Measurements from ENCODE around the gene ZNRD2.

The ZNRD2 gene

GRCh38 chr11:65557280-65558001 is 12.8 kb upstream of the ZNRD2 start:
- peak overlapping the region; percentile 8 to 11 for H3K9ac ChIP-seq (ENCODE audit: low read depth in 1 of 2, low read length in 2 of 2)
- H3K36me3 ChIP-seq (ENCODE audit: control insufficient read depth in 1 of 2, insufficient read depth in 2 of 2, low read length in 2 of 2), result no peaks in the 10 kb centered on the region
- peak overlapping the region; percentile 26 to 54 for H3K4me3 ChIP-seq (ENCODE audit: low read depth in 1 of 2, low read length in 2 of 2)
- H3K27ac ChIP-seq (ENCODE audit: low read depth, low read length), result peak overlapping the region; percentile 49
- peaks cover 40 to 50% of the 10 kb centered on the region in 2 donors for H3K4me1 ChIP-seq (ENCODE audit: control insufficient read depth in 1 of 2, insufficient read depth in 2 of 2, low read length in 2 of 2)
- no peaks in the 10 kb centered on the region for H3K27me3 ChIP-seq (ENCODE audit: control insufficient read depth in 1 of 2, insufficient read depth in 2 of 2, low read length in 2 of 2)
- no peaks in the 10 kb centered on the region for H3K9me3 ChIP-seq (ENCODE audit: control insufficient read depth in 1 of 2, low read length in 2 of 2)

GRCh38 chr11:65558002-65558929 is 12.0 kb upstream of the ZNRD2 start, which contains the start of gene LTBP3:
Gene LTBP3 (minus strand): TSS chr11:65558359. CDS start chr11:65557959, 400 bp downstream.
- H3K9ac ChIP-seq (ENCODE audit: low read depth in 1 of 2, low read length in 2 of 2), result peak within 1 kb of the TSS; percentile 51 to 79
- H3K4me3 ChIP-seq (ENCODE audit: low read depth in 1 of 2, low read length in 2 of 2), result peak within 1 kb of the TSS; percentile 35 to 64
- peaks cover 33 to 46% of the 10 kb centered on the region in 2 donors for H3K4me1 ChIP-seq (ENCODE audit: control insufficient read depth in 1 of 2, insufficient read depth in 2 of 2, low read length in 2 of 2)
- H3K27ac ChIP-seq (ENCODE audit: low read depth, low read length), result peak within 1 kb of the TSS; percentile 80
- no peaks in the 10 kb centered on the region for H3K36me3 ChIP-seq (ENCODE audit: control insufficient read depth in 1 of 2, insufficient read depth in 2 of 2, low read length in 2 of 2)
- no peaks in the 10 kb centered on the region for H3K9me3 ChIP-seq (ENCODE audit: control insufficient read depth in 1 of 2, low read length in 2 of 2)
- no peaks in the 10 kb centered on the region for H3K27me3 ChIP-seq (ENCODE audit: control insufficient read depth in 1 of 2, insufficient read depth in 2 of 2, low read length in 2 of 2)

GRCh38 chr11:65558930-65559509 is 11.3 kb upstream of the ZNRD2 start:
- Histone ChIP-seq H3K27me3 (ENCODE audit: control insufficient read depth in 1 of 2, insufficient read depth in 2 of 2, low read length in 2 of 2) (no peaks in the 10 kb centered on the region), H3K9ac (ENCODE audit: low read depth in 1 of 2, low read length in 2 of 2) (peak overlapping the region; percentile 51 to 79), H3K27ac (ENCODE audit: low read depth, low read length) (peak overlapping the region; percentile 80), H3K9me3 (ENCODE audit: control insufficient read depth in 1 of 2, low read length in 2 of 2) (no peaks in the 10 kb centered on the region), H3K4me1 (ENCODE audit: control insufficient read depth in 1 of 2, insufficient read depth in 2 of 2, low read length in 2 of 2) (peaks cover 33 to 44% of the 10 kb centered on the region in 2 donors), H3K36me3 (ENCODE audit: control insufficient read depth in 1 of 2, insufficient read depth in 2 of 2, low read length in 2 of 2) (no peaks in the 10 kb centered on the region), H3K4me3 (ENCODE audit: low read depth in 1 of 2, low read length in 2 of 2) (peak overlapping the region; percentile 29 to 57)

- H3K4me3 ChIP-seq (ENCODE audit: low read depth in 1 of 2, low read length in 2 of 2), result no peak overlapping the region
- H3K9me3 ChIP-seq (ENCODE audit: control insufficient read depth in 1 of 2, low read length in 2 of 2), result no peaks in the 10 kb centered on the region
- no peaks in the 10 kb centered on the region for H3K36me3 ChIP-seq (ENCODE audit: control insufficient read depth in 1 of 2, insufficient read depth in 2 of 2, low read length in 2 of 2)
- H3K27ac ChIP-seq (ENCODE audit: low read depth, low read length), result peak overlapping the region; percentile 36
- H3K27me3 ChIP-seq (ENCODE audit: control insufficient read depth in 1 of 2, insufficient read depth in 2 of 2, low read length in 2 of 2), result no peaks in the 10 kb centered on the region
- peaks cover 33 to 41% of the 10 kb centered on the region in 2 donors for H3K4me1 ChIP-seq (ENCODE audit: control insufficient read depth in 1 of 2, insufficient read depth in 2 of 2, low read length in 2 of 2)
- H3K9ac ChIP-seq (ENCODE audit: low read depth in 1 of 2, low read length in 2 of 2), result no peak overlapping the region
Observed at GRCh38 chr11:65559535-65559934, 10.7 kb upstream of the ZNRD2 start.

- Histone ChIP-seq H3K27me3 (ENCODE audit: control insufficient read depth in 1 of 2, insufficient read depth in 2 of 2, low read length in 2 of 2) (no peaks in the 10 kb centered on the region), H3K36me3 (ENCODE audit: control insufficient read depth in 1 of 2, insufficient read depth in 2 of 2, low read length in 2 of 2) (no peaks in the 10 kb centered on the region), H3K9ac (ENCODE audit: low read depth in 1 of 2, low read length in 2 of 2) (peak overlapping the region in 1 of 2 donors; percentile 44), H3K9me3 (ENCODE audit: control insufficient read depth in 1 of 2, low read length in 2 of 2) (no peaks in the 10 kb centered on the region), H3K4me1 (ENCODE audit: control insufficient read depth in 1 of 2, insufficient read depth in 2 of 2, low read length in 2 of 2) (peaks cover 33 to 41% of the 10 kb centered on the region in 2 donors), H3K4me3 (ENCODE audit: low read depth in 1 of 2, low read length in 2 of 2) (no peak overlapping the region), H3K27ac (ENCODE audit: low read depth, low read length) (no peak overlapping the region)
Observed at GRCh38 chr11:65559951-65560537, 10.2 kb upstream of the ZNRD2 start.

GRCh38 chr11:65560555-65561418 is 9.5 kb upstream of the ZNRD2 start:
- peak overlapping the region; percentile 25 to 44 for H3K9ac ChIP-seq (ENCODE audit: low read depth in 1 of 2, low read length in 2 of 2)
- no peaks in the 10 kb centered on the region for H3K27me3 ChIP-seq (ENCODE audit: control insufficient read depth in 1 of 2, insufficient read depth in 2 of 2, low read length in 2 of 2)
- no peaks in the 10 kb centered on the region for H3K36me3 ChIP-seq (ENCODE audit: control insufficient read depth in 1 of 2, insufficient read depth in 2 of 2, low read length in 2 of 2)
- no peaks in the 10 kb centered on the region for H3K9me3 ChIP-seq (ENCODE audit: control insufficient read depth in 1 of 2, low read length in 2 of 2)
- H3K27ac ChIP-seq (ENCODE audit: low read depth, low read length), result no peak overlapping the region
- peaks cover 34 to 37% of the 10 kb centered on the region in 2 donors for H3K4me1 ChIP-seq (ENCODE audit: control insufficient read depth in 1 of 2, insufficient read depth in 2 of 2, low read length in 2 of 2)
- H3K4me3 ChIP-seq (ENCODE audit: low read depth in 1 of 2, low read length in 2 of 2), result no peak overlapping the region

- Histone ChIP-seq H3K4me1 (ENCODE audit: control insufficient read depth in 1 of 2, insufficient read depth in 2 of 2, low read length in 2 of 2) (peaks cover 36 to 38% of the 10 kb centered on the region in 2 donors), H3K9ac (ENCODE audit: low read depth in 1 of 2, low read length in 2 of 2) (no peak overlapping the region), H3K9me3 (ENCODE audit: control insufficient read depth in 1 of 2, low read length in 2 of 2) (no peaks in the 10 kb centered on the region), H3K27ac (ENCODE audit: low read depth, low read length) (no peak overlapping the region), H3K4me3 (ENCODE audit: low read depth in 1 of 2, low read length in 2 of 2) (no peak overlapping the region), H3K36me3 (ENCODE audit: control insufficient read depth in 1 of 2, insufficient read depth in 2 of 2, low read length in 2 of 2) (no peaks in the 10 kb centered on the region), H3K27me3 (ENCODE audit: control insufficient read depth in 1 of 2, insufficient read depth in 2 of 2, low read length in 2 of 2) (no peaks in the 10 kb centered on the region)
Observed at GRCh38 chr11:65562020-65562419, 8.3 kb upstream of the ZNRD2 start.

- H3K4me3 ChIP-seq (ENCODE audit: low read depth in 1 of 2, low read length in 2 of 2), result no peak overlapping the region
- H3K27ac ChIP-seq (ENCODE audit: low read depth, low read length), result no peak overlapping the region
- H3K27me3 ChIP-seq (ENCODE audit: control insufficient read depth in 1 of 2, insufficient read depth in 2 of 2, low read length in 2 of 2), result no peaks in the 10 kb centered on the region
- peaks cover 32 to 39% of the 10 kb centered on the region in 2 donors for H3K4me1 ChIP-seq (ENCODE audit: control insufficient read depth in 1 of 2, insufficient read depth in 2 of 2, low read length in 2 of 2)
- no peaks in the 10 kb centered on the region for H3K36me3 ChIP-seq (ENCODE audit: control insufficient read depth in 1 of 2, insufficient read depth in 2 of 2, low read length in 2 of 2)
- no peak overlapping the region for H3K9ac ChIP-seq (ENCODE audit: low read depth in 1 of 2, low read length in 2 of 2)
- no peaks in the 10 kb centered on the region for H3K9me3 ChIP-seq (ENCODE audit: control insufficient read depth in 1 of 2, low read length in 2 of 2)
Observed at GRCh38 chr11:65562788-65563187, 7.5 kb upstream of the ZNRD2 start.

- H3K36me3 ChIP-seq (ENCODE audit: control insufficient read depth in 1 of 2, insufficient read depth in 2 of 2, low read length in 2 of 2), result no peaks in the 10 kb centered on the region
- no peak overlapping the region for H3K9ac ChIP-seq (ENCODE audit: low read depth in 1 of 2, low read length in 2 of 2)
- H3K4me3 ChIP-seq (ENCODE audit: low read depth in 1 of 2, low read length in 2 of 2), result no peak overlapping the region
- peaks cover 32 to 44% of the 10 kb centered on the region in 2 donors for H3K4me1 ChIP-seq (ENCODE audit: control insufficient read depth in 1 of 2, insufficient read depth in 2 of 2, low read length in 2 of 2)
- no peaks in the 10 kb centered on the region for H3K9me3 ChIP-seq (ENCODE audit: control insufficient read depth in 1 of 2, low read length in 2 of 2)
- H3K27me3 ChIP-seq (ENCODE audit: control insufficient read depth in 1 of 2, insufficient read depth in 2 of 2, low read length in 2 of 2), result no peaks in the 10 kb centered on the region
- no peak overlapping the region for H3K27ac ChIP-seq (ENCODE audit: low read depth, low read length)
Observed at GRCh38 chr11:65563601-65564000, 6.7 kb upstream of the ZNRD2 start.

All from duodenal mucosa (tissue), 2 donors.